ENCODE measurements around the gene YBX3.

The YBX3 gene

GRCh38 chr12:10736463-10736862 lies 13.3 kb upstream of the YBX3 start:
- TF ChIP-seq CTCF (IDR thresholded peaks at IDR 0.05; ENCODE audit: low read depth, low read length, missing control alignments), result no peak
- H3K4me3 ChIP-seq (replicated peaks; ENCODE audit: low read depth, low read length), result no peak overlapping the region
- DNase-seq (ENCODE audit: extremely low read depth, low read depth), result no peak

- no peak for TF ChIP-seq CTCF (IDR thresholded peaks at IDR 0.05; ENCODE audit: low read depth, low read length, missing control alignments)
- H3K4me3 ChIP-seq (replicated peaks; ENCODE audit: low read depth, low read length), result no peak overlapping the region
- DNase-seq (ENCODE audit: extremely low read depth, low read depth), result no peak
These were observed 12.3 kb upstream of the YBX3 start for GRCh38 chr12:10735428-10735827.

- TF ChIP-seq CTCF (IDR thresholded peaks at IDR 0.05; ENCODE audit: low read depth, low read length, missing control alignments), result no peak
- no peak for DNase-seq (ENCODE audit: extremely low read depth, low read depth)
These were observed 9.4 kb upstream of the YBX3 start for GRCh38 chr12:10732549-10732948.

GRCh38 chr12:10732066-10732465 lies 8.9 kb upstream of the YBX3 start:
- no peak for DNase-seq (ENCODE audit: extremely low read depth, low read depth)
- H3K4me3 ChIP-seq (replicated peaks; ENCODE audit: low read depth, low read length), result no peak overlapping the region
- TF ChIP-seq CTCF (IDR thresholded peaks at IDR 0.05; ENCODE audit: low read depth, low read length, missing control alignments), result no peak

More at GRCh38 chr12:10732549-10732948, 9.4 kb upstream of the YBX3 start:
- no peak overlapping the region for H3K4me3 ChIP-seq (replicated peaks; ENCODE audit: low read depth, low read length)

GRCh38 chr12:10730559-10730958 lies 7.4 kb upstream of the YBX3 start:
- no peak overlapping the region for H3K4me3 ChIP-seq (replicated peaks; ENCODE audit: low read depth, low read length)
- no peak for TF ChIP-seq CTCF (IDR thresholded peaks at IDR 0.05; ENCODE audit: low read depth, low read length, missing control alignments)
- no peak for DNase-seq (ENCODE audit: extremely low read depth, low read depth)

- TF ChIP-seq CTCF (IDR thresholded peaks at IDR 0.05; ENCODE audit: low read depth, low read length, missing control alignments), result no peak
- DNase-seq (ENCODE audit: extremely low read depth, low read depth), result no peak
- H3K4me3 ChIP-seq (replicated peaks; ENCODE audit: low read depth, low read length), result no peak overlapping the region
These were observed 5.0 kb upstream of the YBX3 start for GRCh38 chr12:10728091-10728490.

- DNase-seq (ENCODE audit: extremely low read depth, low read depth), result no peak
- no peak for TF ChIP-seq CTCF (IDR thresholded peaks at IDR 0.05; ENCODE audit: low read depth, low read length, missing control alignments)
- H3K4me3 ChIP-seq (replicated peaks; ENCODE audit: low read depth, low read length), result no peak overlapping the region
These were observed 3.8 kb upstream of the YBX3 start for GRCh38 chr12:10726945-10727344.

Data from HFF-Myc (cell line).